SK-N-SH (cell line): Measurements from ENCODE around the gene RAI1.

Source experiments
- CHD2 ChIP-seq: fragments of 150-350 bp; IDR thresholded peaks from 2 replicates; pipeline ENCODE4 v1.6.1; 2018; ENCODE audit warnings: low read length; ENCODE audit not compliant: partially characterized antibody
- CTCF ChIP-seq: fragments of 200-600 bp; sonication (generic); IDR thresholded peaks from 2 replicates; pipeline ENCODE4 v1.6.1; 2017; ENCODE audit warnings: antibody characterized with exemption, mild to moderate bottlenecking, moderate library complexity
- GABPA ChIP-seq: IDR thresholded peaks from 2 replicates; pipeline ENCODE4 v1.4.0; 2012; ENCODE audit warnings: low read depth, mild to moderate bottlenecking
- POLR2AphosphoS5 ChIP-seq: IDR thresholded peaks from 2 replicates; pipeline ENCODE4 v1.6.1; 2012; ENCODE audit warnings: low read depth, low read length
- RCOR1 ChIP-seq: fragments of 150-350 bp; IDR thresholded peaks from 2 replicates; pipeline ENCODE4 v1.6.1; 2017; ENCODE audit warnings: antibody characterized with exemption, low read length

- no peak for TF ChIP-seq CHD2
- TF ChIP-seq POLR2AphosphoS5, result no peak
- TF ChIP-seq CTCF, result no peak
- no peak for TF ChIP-seq RCOR1
- no peak for TF ChIP-seq GABPA
Measured at GRCh38 chr17:17676752-17677151, 4.5 kb upstream of the RAI1 start.
